Stimulated activated CD8-positive, alpha-beta memory T cell treated with anti-CD3 and anti-CD28 coated beads, Interleukin-2, amount 100 ng/mL, for 1 hour (primary cell): Measurements from ENCODE around the gene EEF1B2.
"Not testable (repeated sequence)": the region's sequence is repeated elsewhere in the genome, so short reads cannot be mapped to it uniquely, and the experiment has no call there.

ENCODE experiments used
- DNase-seq, 2 donors: peaks; one replicate each; pipeline ENCODE4 v3.0.0-alpha.2; 2020; ENCODE audit warnings: low read depth in 2 of 2

The EEF1B2 gene

GRCh38 chr2:206164261-206164862, 4.7 kb downstream of the EEF1B2 start:
- DNase-seq: no peak

DNA sequence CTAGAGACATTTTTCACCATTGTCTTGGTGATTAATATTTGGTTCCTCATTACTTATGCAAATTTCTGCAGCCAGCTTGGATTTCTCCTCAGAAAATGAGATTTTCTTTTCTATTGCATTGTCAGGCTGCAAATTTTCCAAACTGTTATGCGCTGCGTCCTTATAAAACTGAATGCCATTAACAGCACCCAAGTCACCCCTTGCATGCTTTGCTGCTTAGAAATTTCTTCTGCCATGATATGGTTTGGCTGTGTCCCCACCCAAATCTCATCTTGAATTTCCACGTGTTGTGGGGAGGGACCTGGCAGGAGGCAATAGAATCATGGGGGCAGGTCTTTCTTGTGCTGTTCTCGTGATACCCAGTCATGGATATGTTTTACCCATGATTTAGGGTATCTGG, 8.5 kb downstream of the EEF1B2 start:
- DNase-seq: not testable (repeated sequence)

DNA sequence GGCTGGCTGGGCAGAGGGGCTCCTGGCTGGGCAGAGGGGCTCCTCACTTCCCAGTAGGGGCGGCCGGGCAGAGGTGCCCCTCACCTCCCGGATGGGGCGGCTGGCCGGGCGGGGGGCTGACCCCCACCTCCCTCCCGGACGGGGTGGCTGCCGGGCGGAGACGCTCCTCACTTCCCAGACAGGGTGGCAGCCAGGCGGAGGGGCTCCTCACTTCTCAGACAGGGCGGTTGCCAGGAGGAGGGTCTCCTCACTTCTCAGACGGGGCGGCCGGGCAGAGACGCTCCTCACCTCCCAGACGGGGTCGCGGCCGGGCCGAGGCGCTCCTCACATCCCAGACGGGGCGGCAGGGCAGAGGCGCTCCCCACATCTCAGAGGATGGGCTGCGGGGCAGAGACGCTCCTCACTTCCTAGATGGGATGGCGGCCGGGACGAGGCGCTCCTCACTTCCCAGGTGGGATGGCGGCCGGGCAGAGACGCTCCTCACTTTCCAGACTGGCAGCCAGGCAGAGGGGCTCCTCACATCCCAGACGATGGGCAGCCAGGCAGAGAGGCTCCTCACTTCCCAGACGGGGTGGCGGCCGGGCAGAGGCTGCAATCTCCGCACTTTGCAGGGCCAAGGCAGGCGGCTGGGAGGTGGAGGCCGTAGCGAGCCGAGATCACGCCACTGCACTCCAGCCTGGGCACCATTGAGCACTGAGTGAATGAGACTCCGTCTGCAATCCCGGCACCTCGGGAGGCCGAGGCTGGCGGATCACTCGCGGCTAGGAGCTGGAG, 12.1 kb downstream of the EEF1B2 start:
- not testable (repeated sequence) for DNase-seq

DNA sequence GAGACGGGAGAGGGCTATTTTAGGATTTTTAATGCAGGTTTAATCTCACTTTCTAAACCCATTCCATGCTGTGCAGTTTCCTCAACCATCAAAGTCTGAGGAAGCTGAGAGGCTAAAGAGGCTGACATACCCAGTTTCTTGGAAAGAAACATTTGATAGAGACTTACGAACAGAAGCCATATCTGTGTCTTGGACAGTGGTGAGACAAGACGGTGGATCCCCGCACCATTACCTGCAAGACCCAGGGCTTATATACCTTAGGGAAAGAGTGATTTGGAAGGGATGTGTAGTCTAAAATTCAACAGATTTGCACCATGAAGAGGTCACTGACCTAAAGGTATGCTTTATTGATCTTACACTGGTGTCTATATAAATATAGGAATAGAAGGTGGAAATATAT, 13.5 kb downstream of the EEF1B2 start:
- DNase-seq: no peak

DNA sequence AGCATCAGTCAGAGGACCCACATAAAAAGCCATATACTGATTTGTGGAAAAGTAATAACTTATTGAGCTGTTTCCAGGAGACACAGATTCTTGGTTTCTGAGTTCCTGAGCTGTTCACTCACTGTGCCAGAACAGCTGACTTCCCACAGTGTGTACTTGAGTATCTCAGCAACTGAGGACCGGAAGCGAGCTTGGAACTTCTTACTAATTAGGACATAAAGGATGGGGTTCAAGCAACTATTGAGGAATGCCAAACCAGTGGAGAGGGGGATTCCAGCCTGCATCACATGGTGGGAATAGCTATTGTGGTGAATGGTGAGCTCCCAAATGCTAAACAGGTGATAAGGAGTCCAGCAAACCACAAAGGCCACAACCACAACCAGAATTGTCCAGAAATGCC, 16.4 kb downstream of the EEF1B2 start:
- DNase-seq: no peak

- no peak for DNase-seq
Observed at GRCh38 chr2:206176901-206177300, 17.2 kb downstream of the EEF1B2 start.

- DNase-seq: not testable (repeated sequence)
Observed at GRCh38 chr2:206181526-206181925, 21.8 kb downstream of the EEF1B2 start.

DNA sequence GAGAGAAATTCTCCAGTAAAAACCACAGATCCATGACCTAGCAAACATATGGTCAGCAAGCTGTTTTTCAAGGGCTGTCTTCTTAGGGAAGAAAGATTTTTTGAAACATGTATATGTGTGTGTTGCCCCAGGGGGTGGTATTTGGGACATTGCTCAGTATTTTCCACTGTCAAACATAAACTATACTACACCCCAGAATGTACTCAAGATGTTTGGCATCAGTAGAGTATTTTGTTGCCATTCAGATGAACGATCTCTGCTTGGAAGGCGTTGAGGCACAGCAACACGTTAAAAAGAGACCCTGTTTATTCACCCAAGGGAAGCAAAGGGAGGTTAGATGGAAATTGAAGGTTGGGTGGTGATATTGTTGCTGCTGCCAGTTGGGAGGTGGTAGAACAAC, 30.0 kb downstream of the EEF1B2 start:
- DNase-seq: no peak

DNA sequence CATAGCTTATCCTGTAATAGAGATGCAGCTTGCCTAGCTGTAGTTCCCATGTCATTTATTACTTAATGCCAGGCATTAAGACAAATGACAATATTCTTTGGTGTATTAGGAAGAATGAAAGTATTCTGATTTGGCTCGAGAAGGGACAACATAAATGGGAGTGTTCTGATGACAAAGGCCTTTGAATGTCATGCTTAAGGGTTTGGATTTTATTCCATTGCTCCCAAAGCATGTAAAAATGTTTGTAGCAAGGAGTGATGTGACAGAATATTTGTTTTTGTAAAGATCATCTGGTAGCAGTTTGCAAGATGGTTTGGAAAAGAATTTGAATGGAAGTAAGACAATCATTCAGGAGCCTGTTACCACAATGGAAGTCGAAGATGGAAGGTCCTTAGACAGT, 30.4 kb downstream of the EEF1B2 start:
- no peak for DNase-seq

GRCh38 chr2:206190689-206191088, 31.0 kb downstream of the EEF1B2 start:
- no peak for DNase-seq

- DNase-seq: no peak
Observed at GRCh38 chr2:206192157-206192556, 32.5 kb downstream of the EEF1B2 start.

GRCh38 chr2:206193671-206194357, 34.1 kb downstream of the EEF1B2 start:
- no peak for DNase-seq

GRCh38 chr2:206198677-206199076, 39.0 kb downstream of the EEF1B2 start:
- DNase-seq: no peak

- DNase-seq: no peak
Observed at GRCh38 chr2:206201075-206201848, 41.6 kb downstream of the EEF1B2 start.

GRCh38 chr2:206202446-206202845, 42.8 kb downstream of the EEF1B2 start:
- DNase-seq: no peak

GRCh38 chr2:206203331-206203730, 43.6 kb downstream of the EEF1B2 start:
- DNase-seq: no peak

DNA sequence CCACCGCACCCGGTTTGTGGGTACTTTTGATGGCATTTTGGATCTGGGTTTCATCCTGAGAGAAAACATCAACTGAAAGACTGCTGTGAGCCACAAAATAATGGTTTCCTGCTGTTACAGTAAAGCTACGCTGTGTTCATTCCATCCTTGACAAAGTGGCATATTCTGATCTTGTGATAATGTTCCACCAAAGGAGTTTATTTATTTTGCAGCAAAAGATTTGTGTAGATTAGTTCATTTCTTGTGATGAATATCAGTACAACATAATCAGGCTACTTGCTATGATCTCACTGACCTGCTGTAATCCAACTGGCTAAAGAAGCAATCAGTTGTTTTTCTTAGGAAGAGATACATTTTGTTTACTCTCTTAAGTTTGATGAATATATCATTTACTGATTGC, 45.0 kb downstream of the EEF1B2 start:
- DNase-seq: no peak

GRCh38 chr2:206207316-206207715, 47.6 kb downstream of the EEF1B2 start:
- DNase-seq: not testable (repeated sequence)

GRCh38 chr2:206208900-206209299, 49.2 kb downstream of the EEF1B2 start:
- DNase-seq: no peak

- DNase-seq: no peak
Observed at GRCh38 chr2:206211657-206212255, 52.1 kb downstream of the EEF1B2 start.
